OCI-LY7 (cell line): ENCODE measurements around the gene CAMP. TPM values are rescaled to one million over a fixed set of nuclear protein-coding genes. Genes with fewer than 3 reads are reported as not detected.

ENCODE experiments used
- BruUV-seq: library from RNA; stranded (reverse); fragments of 400-500 nt; replicated peaks from 2 replicates; lab custom pipeline; 2021; lab: Mats Ljungman, UMichigan
- CTCF ChIA-PET: fragments of 300-600 bp; sonication (Branson Sonifier 250); formaldehyde crosslinking; loops from one replicate; lab custom pipeline; 2022; ENCODE audit warnings: antibody characterized with exemption; ENCODE audit not compliant: unreplicated experiment; lab: Charles Lee
- POLR2A ChIA-PET: fragments of 300-600 bp; sonication (Branson Sonifier 250); formaldehyde crosslinking; loops from one replicate; lab custom pipeline; 2022; ENCODE audit warnings: antibody characterized with exemption; lab: Charles Lee
- DNase-seq: peaks from one replicate; pipeline ENCODE4 v3.0.0-alpha.2; 2015; ENCODE audit warnings: low spot score
- H2AFZ ChIP-seq: fragments of 200-600 bp; sonication (generic), shearing (Covaris generic); 2 replicates; pipeline ENCODE4 v1.6.1; 2014; ENCODE audit warnings: mild to moderate bottlenecking, antibody characterized with exemption, low read length, moderate library complexity
- H3K27ac ChIP-seq: fragments of 200-600 bp; sonication (generic); 2 replicates; pipeline ENCODE4 v1.5.1; 2014; ENCODE audit warnings: mixed run types, low read depth, mild to moderate bottlenecking, moderate library complexity, low read length, inconsistent platforms; ENCODE audit not compliant: poor library complexity, severe bottlenecking
- H3K36me3 ChIP-seq: fragments of 200-600 bp; sonication (generic); 2 replicates; pipeline ENCODE4 v1.6.1; 2014; ENCODE audit warnings: mild to moderate bottlenecking, antibody characterized with exemption, low read length, moderate library complexity, mixed read lengths; ENCODE audit not compliant: insufficient read depth
- H3K4me1 ChIP-seq: fragments of 200-600 bp; sonication (generic); 2 replicates; pipeline ENCODE4 v1.5.1; 2014; ENCODE audit warnings: mild to moderate bottlenecking, low read length; ENCODE audit not compliant: insufficient read depth, poor library complexity, severe bottlenecking
- H3K4me2 ChIP-seq: fragments of 200-600 bp; sonication (generic); 2 replicates; pipeline ENCODE4 v1.6.1; 2014; ENCODE audit warnings: mild to moderate bottlenecking, low read length
- H3K4me3 ChIP-seq: fragments of 200-600 bp; sonication (generic); 2 replicates; pipeline ENCODE4 v1.5.1; 2014; ENCODE audit warnings: mild to moderate bottlenecking, low read depth, low read length; ENCODE audit not compliant: poor library complexity, severe bottlenecking
- H3K79me2 ChIP-seq: fragments of 200-600 bp; sonication (generic); 2 replicates; pipeline ENCODE4 v1.6.1; 2016; ENCODE audit warnings: low read depth, mild to moderate bottlenecking, low read length, moderate library complexity, mixed read lengths; ENCODE audit not compliant: insufficient read depth
- H3K9me2 ChIP-seq: fragments of 200-600 bp; sonication (generic); 2 replicates; pipeline ENCODE4 v1.6.1; 2016; ENCODE audit warnings: mild to moderate bottlenecking, low read length, mixed read lengths; ENCODE audit not compliant: insufficient read depth
- H3K9me3 ChIP-seq: fragments of 200-600 bp; sonication (generic); 2 replicates; pipeline ENCODE4 v1.6.1; 2014; ENCODE audit warnings: mild to moderate bottlenecking, mixed run types, low read length, mixed read lengths
- H4K20me1 ChIP-seq: fragments of 200-600 bp; sonication (generic); 2 replicates; pipeline ENCODE4 v1.6.1; 2014; ENCODE audit warnings: mild to moderate bottlenecking, antibody characterized with exemption, low read length, moderate library complexity, mixed read lengths; ENCODE audit not compliant: insufficient read depth
- EZH2phosphoT487 ChIP-seq: fragments of 200-600 bp; sonication (generic); IDR thresholded peaks from 2 replicates; pipeline ENCODE4 v1.6.1; 2018; ENCODE audit warnings: low read depth, borderline replicate concordance, mild to moderate bottlenecking, mixed run types, antibody characterized with exemption, low read length, moderate library complexity, mixed read lengths
- intact Hi-C: fragments of 100-400 bp; cut with micrococcal nuclease; formaldehyde crosslinking; loops from one replicate; pipeline ENCODE4 v1.10.0; 2022; ENCODE audit not compliant: unreplicated experiment
- total RNA-seq, 2 experiments: library from RNA; depleted of rRNA in 1 of 2; stranded (reverse); fragments of >200 nt in 1 of 2; shearing (Covaris generic) in 1 of 2; gene quantifications; 2 replicates each; pipeline ENCODE4 v1.2.3, GENCODE V29; 2014 to 2022
- TF ChIP-seq, protein P1 (sequence below): fragments of 200-600 bp; sonication (generic); conservative IDR thresholded peaks from 2 replicates; pipeline ENCODE4 v1.5.1; 2014; ENCODE audit warnings: mild to moderate bottlenecking, antibody characterized with exemption, low read length, moderate library complexity, mixed read lengths

Gene CAMP
- total RNA-seq, 2 experiments from 2014 or later: 18.2 to 56.8 TPM

- H3K4me2 ChIP-seq: peak overlapping the region; percentile 60
- H2AFZ ChIP-seq: peak overlapping the region; percentile 95
- ChIA-PET POLR2A (interaction anchor here (0.7 to 1.3 kb wide), 9 partner anchors 9 to 425 kb away, joined by 3 to 9 read pairs (median 5); partner anchors contain the start of genes CAMP, CCDC51, CDC25A and TMA7), CTCF (interaction anchor here (1.6 kb wide), 1 partner anchor 196 kb away, joined by 6 read pairs; no protein-coding TSS in a partner anchor)
- H3K27ac ChIP-seq: peak overlapping the region; percentile 1
- no peaks in the 10 kb centered on the region for H3K9me2 ChIP-seq
- peaks cover 38% of the 10 kb centered on the region for H3K4me1 ChIP-seq
- no peak for TF ChIP-seq EZH2phosphoT487
- TF ChIP-seq, protein P1, sequence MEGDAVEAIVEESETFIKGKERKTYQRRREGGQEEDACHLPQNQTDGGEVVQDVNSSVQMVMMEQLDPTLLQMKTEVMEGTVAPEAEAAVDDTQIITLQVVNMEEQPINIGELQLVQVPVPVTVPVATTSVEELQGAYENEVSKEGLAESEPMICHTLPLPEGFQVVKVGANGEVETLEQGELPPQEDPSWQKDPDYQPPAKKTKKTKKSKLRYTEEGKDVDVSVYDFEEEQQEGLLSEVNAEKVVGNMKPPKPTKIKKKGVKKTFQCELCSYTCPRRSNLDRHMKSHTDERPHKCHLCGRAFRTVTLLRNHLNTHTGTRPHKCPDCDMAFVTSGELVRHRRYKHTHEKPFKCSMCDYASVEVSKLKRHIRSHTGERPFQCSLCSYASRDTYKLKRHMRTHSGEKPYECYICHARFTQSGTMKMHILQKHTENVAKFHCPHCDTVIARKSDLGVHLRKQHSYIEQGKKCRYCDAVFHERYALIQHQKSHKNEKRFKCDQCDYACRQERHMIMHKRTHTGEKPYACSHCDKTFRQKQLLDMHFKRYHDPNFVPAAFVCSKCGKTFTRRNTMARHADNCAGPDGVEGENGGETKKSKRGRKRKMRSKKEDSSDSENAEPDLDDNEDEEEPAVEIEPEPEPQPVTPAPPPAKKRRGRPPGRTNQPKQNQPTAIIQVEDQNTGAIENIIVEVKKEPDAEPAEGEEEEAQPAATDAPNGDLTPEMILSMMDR: no peak
- H3K79me2 ChIP-seq: peaks cover 42% of the 10 kb centered on the region
- H3K4me3 ChIP-seq: peak overlapping the region; percentile 88
- H3K36me3 ChIP-seq: peaks cover 22% of the 10 kb centered on the region
- 0 out of 2 replicates have a peak, but pooled peaks cover 4% of the 10 kb centered on the region for H4K20me1 ChIP-seq
- BruUV-seq: no TSS peak
- intact Hi-C loops: loop anchor here (2.0 kb wide), 1 partner anchor 61 kb away; the partner anchor contains the start of gene NME6
- no peak for DNase-seq
- no peaks in the 10 kb centered on the region for H3K9me3 ChIP-seq
Observed at GRCh38 chr3:48240000-48240963, 17.0 kb downstream of the CAMP start.

GRCh38 chr3:48241796-48242455 lies 18.6 kb downstream of the CAMP start:
- no peaks in the 10 kb centered on the region for H3K9me3 ChIP-seq
- peak overlapping the region; percentile 39; the same call in 1 of the 2 replicates for H2AFZ ChIP-seq
- peaks cover 29% of the 10 kb centered on the region for H3K4me1 ChIP-seq
- H3K4me2 ChIP-seq: peak overlapping the region; percentile 79
- peak overlapping the region; percentile 88 for H3K4me3 ChIP-seq
- TF ChIP-seq, protein P1: no peak
- no peak for TF ChIP-seq EZH2phosphoT487
- no peaks in the 10 kb centered on the region for H3K9me2 ChIP-seq
- peak overlapping the region; percentile 80 for H3K27ac ChIP-seq
- intact Hi-C loops: loop anchor here (1.0 to 2.0 kb wide), 3 partner anchors 19 to 59 kb away; partner anchors contain the start of genes CAMP, CDC25A and NME6
- H3K79me2 ChIP-seq: peaks cover 56% of the 10 kb centered on the region
- CTCF ChIA-PET: no interaction called here
- 0 out of 2 replicates have a peak, but pooled peaks cover 4% of the 10 kb centered on the region for H4K20me1 ChIP-seq
- peak; percentile 48 for DNase-seq
- peaks cover 33% of the 10 kb centered on the region for H3K36me3 ChIP-seq
- BruUV-seq: no TSS peak
- POLR2A ChIA-PET: interaction anchor here (1.2 to 5.1 kb wide), 3 partner anchors 13 to 198 kb away, joined by 3 to 15 read pairs (median 6); partner anchors contain the start of genes CCDC51 and TMA7
